Stimulated activated CD4-positive, alpha-beta T cell treated with anti-CD3 and anti-CD28 coated beads, Interleukin-12 subunit alpha, Interleukin-12 subunit beta, amount 100 ng/mL, for 24 hours (primary cell): ENCODE results near the gene ZNF74.

Source experiments
- DNase-seq, 2 experiments: peaks; one replicate each; pipeline ENCODE4 v3.0.0-alpha.2; 2020; ENCODE audit warnings: low read depth in 2 of 2

Gene ZNF74

DNA sequence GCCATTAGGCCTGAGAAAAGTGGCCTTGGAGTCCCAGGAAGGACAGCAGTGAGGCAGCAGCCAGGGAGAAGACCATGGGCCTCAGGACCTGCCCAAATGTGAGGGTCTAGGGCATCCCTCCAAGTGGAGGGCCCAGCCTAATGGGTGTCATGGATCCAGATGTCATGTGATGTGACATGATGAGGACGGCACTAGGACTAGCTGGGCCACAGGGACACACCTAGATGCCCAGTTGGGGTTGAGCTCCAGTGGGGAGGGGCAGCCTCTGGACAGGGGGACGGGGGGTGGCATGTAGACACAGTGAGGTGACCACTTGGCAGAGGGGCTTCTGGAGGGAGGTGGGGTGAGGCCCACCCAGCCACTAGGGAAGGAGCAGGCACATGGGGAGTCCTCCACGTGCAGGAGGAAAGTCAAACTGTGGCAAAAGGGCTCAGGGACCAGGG is 38.3 kb downstream of the ZNF74 start:
- DNase-seq: no peak

DNA sequence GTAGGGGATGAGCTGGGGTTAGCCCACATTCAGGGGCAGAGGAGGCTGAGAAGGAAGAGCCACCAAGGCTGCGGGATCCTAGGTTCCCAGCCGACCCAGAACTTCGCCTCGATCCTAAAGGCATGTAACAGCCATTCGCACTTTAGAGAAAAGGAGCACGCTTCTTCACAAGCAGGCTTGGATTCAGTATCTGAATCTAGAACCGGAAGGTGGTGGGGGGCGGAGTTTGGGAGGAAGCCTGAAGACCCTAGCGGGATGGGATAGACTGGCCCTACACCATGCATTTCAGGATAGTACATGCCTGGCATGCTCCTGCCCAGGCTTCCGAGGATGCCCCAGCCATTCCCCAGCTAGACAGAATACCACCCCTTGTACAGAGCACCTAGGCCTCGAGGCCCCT is 39.2 kb downstream of the ZNF74 start:
- no peak for DNase-seq

DNA sequence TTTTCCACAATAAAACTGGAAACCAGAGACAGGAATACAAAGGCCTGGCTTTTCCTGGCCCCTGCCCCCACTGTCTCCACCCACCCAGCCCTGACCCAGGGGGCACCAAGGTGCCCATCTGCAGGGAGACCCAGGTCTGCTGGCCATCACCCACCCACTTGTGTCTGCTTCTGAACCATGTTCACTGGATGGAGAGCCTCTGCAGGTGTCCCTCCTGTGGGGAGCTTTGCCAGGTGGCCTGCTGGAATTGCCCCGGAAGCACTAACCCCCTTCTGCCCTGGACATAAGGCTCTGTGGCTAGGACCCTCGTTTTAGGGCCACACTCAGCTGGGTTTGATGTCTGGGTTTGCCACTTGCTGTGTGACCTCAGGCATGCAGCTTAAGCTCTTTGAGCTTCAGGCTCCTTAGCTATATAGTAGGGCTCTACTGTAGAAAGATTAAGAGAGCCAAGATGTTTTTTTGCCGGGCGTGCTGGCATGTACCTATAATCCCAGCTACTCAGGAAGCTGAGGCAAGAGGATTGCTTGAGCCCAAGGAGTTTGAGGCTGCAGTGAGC is 39.8 kb downstream of the ZNF74 start:
- no peak for DNase-seq

GRCh38 chr22:20434264-20434751 is 40.4 kb downstream of the ZNF74 start:
- no peak for DNase-seq

DNA sequence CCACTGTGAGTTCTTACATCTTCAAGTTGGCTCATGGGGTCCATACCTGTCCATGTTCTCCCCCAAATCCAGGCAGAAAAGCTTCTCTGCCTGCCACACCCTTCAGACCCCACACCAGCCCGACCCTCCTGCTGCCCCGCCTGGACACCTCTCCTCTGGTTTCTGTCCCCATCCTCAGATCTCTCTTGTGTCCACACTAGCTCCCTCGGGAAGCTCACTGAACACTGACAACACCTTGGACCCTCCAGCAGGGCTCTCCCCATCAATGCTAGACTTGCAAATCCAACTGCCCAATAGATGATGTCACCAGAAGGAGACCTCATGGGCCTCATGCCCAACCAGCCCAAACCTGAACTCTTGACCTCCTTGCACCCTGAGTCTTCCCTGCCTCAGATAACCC is 40.8 kb downstream of the ZNF74 start:
- no peak for DNase-seq

GRCh38 chr22:20435436-20436306 is 41.7 kb downstream of the ZNF74 start:
- no peak for DNase-seq

DNA sequence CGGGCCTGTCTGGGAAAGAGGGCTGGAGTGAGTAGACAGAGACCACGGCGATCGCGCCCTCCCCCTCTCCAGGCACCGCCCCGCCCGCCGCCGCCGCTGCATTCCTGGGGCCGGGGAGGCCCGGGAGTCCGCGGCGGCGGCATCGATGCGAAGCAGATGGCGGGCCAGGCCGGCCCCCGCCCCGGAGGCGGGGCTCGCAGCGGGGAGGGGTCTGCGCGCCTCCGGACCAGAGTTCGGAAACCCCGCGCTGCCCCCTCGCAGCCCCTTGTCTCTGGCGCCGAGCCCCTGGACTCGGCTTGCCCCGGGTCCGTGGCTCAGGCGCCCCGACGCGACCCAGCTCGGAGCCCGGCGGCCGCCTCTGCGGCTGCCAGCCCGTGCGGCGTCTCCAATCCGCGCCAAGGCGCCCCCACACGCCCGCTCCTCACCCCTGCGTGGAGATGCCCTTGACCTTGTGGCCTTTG is 42.4 kb downstream of the ZNF74 start:
- DNase-seq: no peak

DNA sequence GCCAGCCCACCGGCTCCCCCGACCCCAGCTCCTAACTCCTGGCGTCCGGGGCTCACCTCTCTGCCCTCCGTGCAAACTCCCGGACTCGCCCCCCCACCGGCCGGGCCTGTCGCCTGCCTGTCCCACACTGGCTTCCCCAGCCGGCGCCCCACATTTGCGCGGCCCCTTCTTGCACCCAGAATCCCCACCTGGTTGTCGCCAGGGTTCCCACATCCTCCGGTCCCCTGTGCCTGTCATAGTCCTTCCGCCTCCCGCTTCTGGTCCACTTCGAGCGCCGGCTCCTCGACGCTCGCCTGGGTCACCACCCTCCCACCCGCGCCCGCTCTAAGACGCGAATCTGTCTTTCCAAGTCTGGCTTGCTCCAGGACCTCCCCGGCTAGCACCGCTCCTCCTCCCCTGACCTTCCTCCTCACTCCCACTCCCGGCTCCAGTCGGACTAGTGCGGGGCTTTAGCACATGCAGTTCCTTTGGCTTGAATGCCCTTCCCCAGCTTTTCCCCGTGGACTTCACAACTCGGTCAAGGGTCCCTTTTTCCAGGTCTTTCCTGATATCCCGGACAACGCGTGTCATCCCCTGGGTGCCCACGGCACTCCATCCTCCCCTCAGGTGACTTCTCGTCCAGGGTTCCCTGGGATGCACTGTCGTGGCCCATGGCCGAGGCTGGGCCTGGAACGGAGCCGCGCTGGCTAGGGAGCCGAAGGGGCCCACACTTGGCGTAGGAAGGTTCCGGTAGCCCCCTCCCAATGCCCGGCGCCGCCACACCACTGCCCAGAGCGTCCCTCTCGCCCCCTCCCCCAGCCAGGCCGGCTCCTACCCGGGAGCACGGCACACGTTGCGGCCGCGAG is 43.0 kb downstream of the ZNF74 start:
- no peak for DNase-seq

DNA sequence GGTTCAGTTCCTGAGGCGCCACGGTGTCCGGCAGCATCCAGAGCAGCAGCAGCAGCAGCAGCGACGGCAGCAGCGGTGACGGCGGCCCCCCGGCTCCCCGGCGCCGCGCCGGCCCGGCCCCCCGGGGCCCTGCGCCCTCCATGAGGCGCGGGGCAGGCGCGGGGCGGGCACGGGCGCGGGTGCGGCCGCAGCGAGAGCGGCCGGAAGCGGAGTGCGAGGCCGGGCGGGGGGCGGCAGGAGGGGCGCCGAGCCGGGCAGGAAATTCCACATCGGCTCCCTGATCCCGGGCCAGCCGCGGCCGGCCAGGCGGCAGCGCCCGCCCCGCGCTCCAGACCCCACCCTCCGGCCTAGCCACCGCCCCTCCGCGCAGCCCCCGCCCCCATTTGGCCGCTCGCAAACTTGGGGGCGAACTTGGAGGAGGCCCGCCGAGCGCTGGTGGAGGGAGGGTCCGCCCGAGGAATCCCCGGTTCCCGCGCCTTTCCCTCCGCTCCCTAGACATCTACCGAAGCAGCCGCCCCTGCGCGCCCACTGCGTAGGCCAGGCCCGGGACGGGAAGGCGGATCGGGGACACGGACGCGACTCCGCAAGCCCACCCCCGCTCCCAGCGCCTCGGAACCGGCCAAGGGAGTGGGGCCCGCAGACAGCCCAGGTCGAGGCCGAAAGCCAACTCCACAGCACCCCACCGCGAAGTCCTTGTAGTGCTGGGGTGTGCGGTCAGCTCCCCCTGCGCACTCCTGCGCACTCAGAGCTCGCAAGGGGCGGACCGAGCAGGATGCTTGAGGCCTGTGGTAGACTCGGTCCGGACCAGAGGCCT is 43.9 kb downstream of the ZNF74 start, which contains the start of gene SCARF2:
SCARF2 (minus strand) TSS at position 213 of the 814 bp plus-strand sequence; CDS start at position 142, 71 bp downstream.
- no peak for DNase-seq

GRCh38 chr22:20438427-20438677 is 44.4 kb downstream of the ZNF74 start:
- no peak for DNase-seq

GRCh38 chr22:20438678-20439492 is 44.9 kb downstream of the ZNF74 start:
- no peak for DNase-seq

GRCh38 chr22:20439556-20439927 is 45.6 kb downstream of the ZNF74 start:
- DNase-seq: no peak

GRCh38 chr22:20439928-20440575 is 46.1 kb downstream of the ZNF74 start:
- no peak for DNase-seq

DNA sequence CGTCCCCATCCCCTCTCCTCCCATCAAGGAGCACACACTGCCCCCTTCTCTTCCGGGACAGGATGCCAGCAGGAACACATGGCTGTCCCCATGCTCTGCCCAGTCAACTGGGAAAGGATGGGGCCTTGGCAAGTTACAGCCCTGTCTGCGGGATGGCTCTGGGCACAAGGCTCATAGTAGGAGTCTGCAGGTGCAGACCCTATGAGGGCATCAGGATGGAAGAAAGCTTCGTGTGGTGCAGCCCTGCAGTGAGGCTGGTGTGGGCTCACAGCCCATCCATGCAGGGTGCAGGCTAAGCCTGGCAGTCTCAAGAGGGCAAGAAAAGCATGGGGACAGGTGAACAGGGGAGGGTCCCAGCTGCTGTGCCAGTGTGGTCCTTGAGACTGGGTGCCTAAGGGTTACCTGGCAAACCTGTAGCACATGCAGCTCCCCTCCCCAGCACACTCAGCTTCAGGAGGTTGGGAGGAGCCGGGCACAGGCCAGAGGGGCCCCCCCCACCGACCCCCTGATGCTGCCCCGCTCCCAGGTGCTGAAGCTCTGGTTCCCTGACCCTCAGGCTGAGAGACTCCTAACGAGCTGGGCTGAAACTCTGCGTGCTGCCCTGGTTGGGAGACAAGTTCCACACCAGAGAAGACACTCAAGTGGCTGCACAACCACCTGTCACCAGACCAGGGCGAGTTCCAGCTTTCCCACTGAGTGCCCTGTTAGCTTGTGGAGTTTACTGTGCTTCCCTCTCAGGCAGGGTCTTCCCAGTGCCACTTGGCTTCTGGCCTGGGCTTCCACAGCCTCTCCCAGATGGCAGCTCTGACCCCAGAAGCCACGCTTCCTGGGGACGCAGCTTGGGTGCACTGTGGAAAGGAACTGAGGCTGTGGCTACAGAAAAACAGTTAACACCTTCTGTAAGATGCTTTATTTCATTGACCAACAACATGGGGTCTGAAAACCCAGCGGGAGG is 47.0 kb downstream of the ZNF74 start:
- no peak for DNase-seq

DNA sequence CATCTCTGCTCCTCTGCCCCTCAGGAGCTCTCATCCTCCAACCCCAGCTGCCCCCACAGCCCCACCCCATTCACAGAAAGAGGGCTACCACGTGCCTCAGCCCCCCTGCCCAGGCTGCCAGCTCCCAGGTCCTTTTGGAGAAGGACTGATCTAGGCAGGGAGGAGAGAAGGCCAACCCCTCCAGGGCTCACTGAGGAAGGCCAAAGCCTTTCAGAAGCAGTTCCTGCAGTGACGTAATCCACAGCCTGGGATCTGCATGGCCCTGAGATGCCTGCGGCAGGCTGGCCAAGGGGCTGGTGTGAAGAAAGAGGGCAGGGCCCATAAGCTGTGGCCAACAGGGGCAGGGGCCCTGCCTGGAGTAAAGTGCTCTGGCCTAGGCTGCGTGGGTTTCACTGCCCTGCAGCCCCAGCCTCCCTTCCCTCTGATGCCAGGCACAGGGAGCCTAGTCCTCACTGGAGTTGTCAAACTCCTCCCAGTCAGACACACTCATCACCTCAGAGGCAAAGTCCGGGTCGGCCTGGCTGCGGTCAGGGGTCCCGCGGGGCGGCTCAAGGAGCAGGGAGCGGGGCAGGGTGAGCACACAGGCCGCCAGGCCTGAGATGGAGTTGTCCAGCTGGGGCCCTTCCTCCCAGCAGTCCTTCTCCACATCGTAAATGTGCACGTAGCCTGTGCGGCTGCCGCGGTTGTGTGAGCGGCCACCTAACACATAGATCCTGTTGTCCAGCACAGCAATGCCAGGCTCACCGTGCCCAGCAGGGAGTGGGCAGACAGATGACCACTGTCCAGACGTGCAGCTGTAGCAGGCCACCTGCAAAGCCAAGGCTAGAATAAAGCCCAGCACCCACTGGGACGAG is 47.9 kb downstream of the ZNF74 start:
- no peak for DNase-seq

DNA sequence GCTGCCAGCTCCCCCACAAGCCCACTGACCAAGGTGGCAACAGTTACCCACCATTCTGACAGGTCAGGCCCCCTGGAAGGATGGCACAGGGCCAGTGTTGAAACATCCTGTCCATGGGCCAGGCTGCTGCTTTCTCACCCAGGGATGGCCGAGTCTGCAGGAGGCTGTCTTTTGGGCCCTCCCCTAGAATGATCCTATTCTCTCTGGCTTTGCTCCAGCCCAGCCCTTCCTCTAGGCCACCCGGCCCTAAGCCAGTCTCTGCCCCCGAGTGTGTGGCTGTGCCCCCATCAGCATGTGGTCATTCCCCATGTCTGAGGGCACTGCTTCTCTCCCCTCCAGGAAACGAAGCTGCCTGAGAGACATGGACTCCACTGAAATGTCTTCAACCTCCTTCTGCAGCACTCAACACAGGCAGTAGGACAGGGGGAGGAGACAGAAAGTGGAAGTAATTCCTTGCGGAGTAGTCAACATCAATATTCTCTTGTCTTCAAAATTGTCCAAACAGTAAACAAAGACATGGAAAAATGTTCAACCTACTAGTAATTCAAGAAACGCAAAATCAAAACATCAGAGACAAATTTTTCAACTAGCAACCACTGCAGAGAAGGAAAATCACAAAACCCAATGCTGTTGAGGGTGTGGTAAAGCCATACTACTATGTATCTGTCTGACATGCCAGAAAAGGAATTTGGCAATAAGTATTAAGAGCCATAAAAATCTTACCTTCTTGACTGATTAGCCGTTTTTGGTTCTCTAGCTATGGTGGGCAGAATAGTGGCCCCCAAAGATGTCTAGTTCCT is 48.7 kb downstream of the ZNF74 start:
- DNase-seq: no peak

- no peak for DNase-seq
These were observed 50.4 kb downstream of the ZNF74 start for GRCh38 chr22:20444325-20444724.
